CD4-positive, alpha-beta T cell treated with Interferon gamma for 1 hour (primary cell): ENCODE measurements around the gene TSC1.

ENCODE experiments used
- DNase-seq: peaks from one replicate; pipeline ENCODE4 v3.0.0-alpha.2; 2020

Gene TSC1

DNA sequence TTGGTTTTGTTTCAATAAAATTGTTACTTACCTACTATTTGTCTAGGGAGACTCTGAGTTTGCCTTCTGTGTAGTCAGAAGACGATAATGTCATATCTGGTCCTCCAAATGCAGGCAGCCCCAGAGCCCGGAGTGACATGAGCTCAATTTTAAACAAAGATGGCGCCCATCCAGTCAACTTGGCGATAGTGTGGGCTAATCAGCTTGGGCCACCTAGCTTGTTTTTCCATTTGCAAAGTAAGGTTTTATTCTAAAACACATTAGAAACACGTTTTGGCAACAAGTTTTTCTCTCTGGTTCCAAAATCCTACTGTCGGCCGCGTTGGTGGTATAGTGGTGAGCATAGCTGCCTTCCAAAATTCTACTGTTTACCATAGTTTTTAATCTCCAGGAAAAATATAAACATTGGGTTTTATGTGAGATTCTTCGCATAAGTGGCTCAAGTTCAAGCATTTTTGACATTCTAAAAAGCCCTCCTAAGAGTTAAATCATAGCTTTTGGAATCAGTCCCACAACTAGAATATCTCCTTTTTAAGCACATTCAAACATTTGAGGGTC lies 13.2 kb downstream of the TSC1 start:
- no peak for DNase-seq

GRCh38 chr9:132927704-132928103 lies 16.7 kb downstream of the TSC1 start:
- no peak for DNase-seq

DNA sequence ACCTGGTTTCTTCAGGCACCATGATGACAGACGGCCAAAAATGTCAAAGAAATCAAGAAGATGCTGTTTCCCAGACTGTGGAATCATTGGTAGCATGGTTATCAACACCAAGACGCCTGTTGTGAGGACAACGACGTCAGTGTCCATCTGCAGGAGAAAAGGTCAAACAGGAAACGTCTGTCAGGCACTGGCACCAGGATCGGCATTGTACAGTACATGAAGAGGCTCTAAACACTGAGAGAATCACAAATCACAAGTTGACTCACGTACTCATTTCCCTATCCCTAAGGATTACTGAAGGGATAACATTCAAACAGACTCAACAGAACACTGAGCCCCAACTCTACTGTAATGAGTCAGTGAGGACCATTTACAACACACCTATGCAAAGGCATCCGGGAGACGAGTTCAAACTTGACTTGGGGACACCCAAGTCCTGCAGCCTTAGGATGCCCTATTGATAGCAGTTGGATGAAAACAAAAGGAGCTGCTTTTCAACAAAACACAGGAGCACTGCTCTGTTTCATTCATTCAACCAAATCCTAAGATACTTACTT lies 21.0 kb downstream of the TSC1 start:
- DNase-seq: no peak

- no peak for DNase-seq
These were observed 24.7 kb downstream of the TSC1 start for GRCh38 chr9:132919614-132920268.

DNA sequence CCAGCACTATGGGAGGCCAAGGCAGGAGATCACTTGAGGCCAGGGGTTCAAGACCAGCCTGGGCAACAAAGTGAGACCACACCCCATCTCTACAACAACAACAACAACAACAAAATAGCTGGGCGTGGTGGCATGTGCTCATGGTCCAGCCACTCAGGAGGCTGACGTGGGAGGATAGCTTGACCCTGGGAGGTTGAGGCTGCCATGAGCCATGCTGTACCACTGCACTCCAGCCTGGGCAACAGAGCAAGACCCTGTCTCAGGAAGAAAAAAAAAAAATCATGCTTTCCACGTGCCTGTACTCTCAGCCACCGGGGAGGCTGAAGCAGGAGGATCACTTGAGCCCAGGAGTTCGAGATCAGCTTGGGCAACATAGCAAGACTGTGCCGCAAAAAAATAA lies 29.5 kb downstream of the TSC1 start:
- DNase-seq: no peak

DNA sequence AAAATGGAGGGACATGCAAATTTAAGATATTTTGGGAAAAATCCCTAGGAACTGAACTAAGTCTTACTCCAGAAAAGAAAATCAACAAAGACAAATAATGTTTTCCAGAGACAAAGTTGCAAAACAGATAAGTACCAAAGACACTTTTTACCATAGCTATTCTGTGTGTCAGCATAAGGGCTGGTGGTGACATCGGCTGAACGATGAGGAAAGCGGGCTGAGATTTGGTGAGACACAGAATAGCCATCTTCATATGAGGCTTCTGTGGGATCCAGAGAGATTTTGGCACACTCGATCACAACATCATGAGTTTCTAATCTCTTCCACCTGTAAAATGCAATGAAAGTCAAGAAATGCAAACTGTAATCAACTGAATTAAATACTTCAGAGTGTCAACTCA lies 32.3 kb downstream of the TSC1 start:
- no peak for DNase-seq

DNA sequence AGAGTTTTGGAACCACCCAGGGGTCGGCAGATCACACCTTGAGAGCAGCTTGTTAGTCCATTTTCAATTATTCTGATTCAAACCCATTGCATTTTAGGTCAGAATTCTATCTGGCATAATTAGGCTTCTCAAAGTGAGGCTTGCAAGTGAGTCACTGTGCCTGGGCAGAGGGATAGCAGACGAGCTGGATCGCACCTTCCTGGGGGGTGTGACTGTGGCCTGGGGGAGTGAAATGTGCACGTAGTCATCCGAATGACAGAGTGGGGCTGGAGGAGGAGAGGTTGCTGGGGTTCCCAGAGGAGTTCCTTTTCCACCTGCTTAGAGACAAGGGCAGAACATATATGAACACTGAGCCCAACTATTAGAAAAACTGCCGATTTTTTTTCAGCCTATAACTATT lies 34.0 kb downstream of the TSC1 start:
- no peak for DNase-seq

DNA sequence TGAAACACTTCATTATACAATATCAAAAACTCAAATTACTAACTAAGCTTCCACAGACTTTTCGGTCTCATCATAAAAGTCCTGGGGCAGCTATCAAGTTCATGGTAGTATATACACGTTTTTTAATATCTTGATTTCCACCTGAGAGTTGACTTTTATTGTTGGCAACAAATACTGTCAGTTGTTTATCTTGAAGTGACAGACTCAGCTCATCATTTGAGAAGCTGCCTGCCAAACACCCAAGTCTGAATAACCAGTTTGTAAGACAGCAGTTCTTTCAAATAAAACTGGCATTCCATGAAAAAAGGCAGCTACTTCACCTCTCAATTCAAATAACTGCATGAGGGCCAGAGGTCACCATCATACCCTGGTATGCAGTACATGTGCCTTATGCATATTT lies 35.1 kb downstream of the TSC1 start:
- no peak for DNase-seq

- DNase-seq: no peak
These were observed 35.8 kb downstream of the TSC1 start for GRCh38 chr9:132908635-132909034.

DNA sequence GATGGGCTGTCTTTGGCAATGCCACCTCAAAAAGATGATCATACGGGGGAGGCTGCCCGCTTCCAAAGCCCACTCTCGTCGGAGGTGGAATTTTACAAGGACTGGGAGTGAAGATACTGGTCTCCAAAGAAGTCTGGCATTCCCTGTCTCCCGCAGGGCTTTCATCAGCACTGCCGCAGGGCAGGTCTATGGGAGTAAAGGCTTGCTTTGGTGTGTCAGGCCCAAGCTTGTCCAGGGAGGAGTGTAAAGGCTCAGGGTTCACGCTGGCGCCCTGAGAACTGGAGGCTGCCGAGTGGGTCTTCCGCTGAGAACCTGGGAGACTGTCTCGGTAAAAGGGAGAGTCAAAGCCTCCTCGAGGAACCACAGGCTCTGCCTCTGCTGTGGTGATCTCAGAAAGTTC lies 38.7 kb downstream of the TSC1 start:
- no peak for DNase-seq

DNA sequence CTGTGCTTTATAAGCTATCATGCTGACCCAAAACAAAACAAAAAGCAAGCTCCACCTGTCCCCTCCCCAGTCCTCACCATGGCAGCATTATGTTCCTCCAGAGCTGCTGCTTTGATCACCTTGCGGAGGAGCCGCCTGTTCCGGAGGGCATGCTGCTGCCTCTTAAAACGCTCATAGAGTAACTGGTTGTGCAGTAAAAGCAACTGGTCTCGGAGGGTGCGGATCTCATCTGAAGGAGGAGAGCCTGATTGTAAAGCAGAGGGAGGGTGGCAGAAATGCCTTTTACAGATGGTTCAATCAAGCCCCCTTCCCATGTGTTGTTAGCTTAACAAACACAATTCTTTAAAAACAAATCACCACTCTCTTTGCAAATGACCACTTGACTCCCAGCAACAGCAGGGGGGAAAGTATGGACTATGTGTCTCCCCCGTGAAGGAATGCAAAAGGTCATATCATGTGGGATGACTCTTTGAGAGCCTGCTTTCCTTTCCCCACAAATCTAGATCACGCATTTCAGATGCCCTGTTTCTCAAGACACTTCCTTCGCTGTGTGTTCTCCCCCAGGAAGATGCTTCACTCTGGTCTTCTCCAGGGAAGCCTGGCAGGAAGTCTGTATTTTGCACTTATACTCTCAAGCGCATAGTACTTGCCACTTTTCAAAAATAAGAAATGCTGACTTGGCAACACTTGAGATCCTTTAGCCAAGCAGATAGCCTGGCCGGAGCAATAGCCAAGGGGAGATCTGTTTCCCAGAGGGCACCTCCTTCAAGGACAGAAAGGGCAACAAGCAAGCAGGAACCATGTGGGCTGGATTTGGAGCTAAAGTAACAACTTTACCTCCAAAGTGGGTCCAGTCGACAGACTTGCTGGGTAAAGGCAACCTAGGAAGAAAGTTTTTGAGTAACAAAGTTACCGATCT lies 40.6 kb downstream of the TSC1 start:
- no peak for DNase-seq

DNA sequence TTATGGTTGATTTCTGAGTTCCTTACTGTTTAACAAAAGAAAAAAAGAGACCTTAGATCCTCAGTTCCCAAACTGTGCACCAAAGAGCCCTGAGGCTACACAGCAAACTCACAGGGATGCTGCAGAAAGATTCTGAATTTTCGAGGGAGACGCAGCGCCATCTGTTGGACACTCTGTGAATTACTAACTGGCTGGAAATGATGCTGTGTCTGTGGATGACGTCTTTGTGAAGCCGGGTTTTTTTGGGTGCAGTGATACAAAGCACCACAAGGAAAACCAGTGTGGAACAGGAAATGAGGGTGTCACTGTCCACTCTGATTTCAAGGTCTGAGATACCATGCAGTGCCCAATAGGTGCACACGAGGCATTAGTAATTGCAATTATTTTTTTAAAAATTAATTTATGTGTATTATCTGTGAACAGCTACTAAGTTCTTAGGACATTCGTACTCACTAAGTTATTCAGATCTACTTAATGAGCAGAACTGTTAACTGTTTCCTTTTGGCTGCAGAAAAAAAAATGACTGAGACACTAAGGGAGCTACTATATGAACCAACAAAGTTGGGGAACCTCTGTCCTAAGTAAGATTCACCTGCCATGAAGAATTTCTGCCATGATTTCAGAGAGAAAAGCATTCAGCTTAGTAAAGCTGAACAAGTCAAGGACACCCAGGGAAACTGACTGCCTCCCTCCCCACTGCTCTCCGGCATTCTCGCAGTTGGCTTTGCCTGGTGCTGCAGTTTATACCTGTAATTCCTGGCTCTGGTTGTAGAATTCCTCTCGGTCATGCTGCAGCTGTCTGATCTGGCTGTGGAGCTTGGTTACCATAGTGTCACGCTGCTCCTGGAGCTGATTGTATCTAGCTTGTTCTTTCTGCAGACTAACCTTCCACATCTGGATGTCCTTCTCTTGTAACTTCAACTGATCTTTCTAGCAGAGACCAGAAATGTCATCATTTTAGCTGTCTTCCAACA lies 42.3 kb downstream of the TSC1 start:
- peak; percentile 76 for DNase-seq

DNA sequence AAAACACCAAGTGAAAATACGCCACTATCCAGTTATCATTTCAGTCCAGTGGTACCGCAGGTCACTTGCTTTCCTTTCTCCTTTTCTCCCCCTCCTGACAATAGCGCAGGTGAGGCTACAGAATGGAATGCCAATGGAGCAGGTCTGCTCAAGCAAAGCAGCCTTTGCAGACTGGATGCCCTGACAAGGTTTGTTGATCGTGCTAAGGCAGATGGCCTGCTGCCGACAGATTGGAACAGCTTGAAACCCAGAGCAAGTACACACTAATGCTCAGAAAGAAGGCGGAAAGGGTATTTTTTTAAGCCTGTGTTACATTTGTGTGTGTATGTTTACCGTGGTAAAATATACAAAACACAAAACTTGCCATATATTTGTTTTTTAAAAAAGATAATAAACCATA lies 46.4 kb downstream of the TSC1 start:
- DNase-seq: no peak

GRCh38 chr9:132896906-132897305 lies 47.5 kb downstream of the TSC1 start:
- no peak for DNase-seq

GRCh38 chr9:132896264-132896663 lies 48.2 kb downstream of the TSC1 start:
- no peak for DNase-seq

DNA sequence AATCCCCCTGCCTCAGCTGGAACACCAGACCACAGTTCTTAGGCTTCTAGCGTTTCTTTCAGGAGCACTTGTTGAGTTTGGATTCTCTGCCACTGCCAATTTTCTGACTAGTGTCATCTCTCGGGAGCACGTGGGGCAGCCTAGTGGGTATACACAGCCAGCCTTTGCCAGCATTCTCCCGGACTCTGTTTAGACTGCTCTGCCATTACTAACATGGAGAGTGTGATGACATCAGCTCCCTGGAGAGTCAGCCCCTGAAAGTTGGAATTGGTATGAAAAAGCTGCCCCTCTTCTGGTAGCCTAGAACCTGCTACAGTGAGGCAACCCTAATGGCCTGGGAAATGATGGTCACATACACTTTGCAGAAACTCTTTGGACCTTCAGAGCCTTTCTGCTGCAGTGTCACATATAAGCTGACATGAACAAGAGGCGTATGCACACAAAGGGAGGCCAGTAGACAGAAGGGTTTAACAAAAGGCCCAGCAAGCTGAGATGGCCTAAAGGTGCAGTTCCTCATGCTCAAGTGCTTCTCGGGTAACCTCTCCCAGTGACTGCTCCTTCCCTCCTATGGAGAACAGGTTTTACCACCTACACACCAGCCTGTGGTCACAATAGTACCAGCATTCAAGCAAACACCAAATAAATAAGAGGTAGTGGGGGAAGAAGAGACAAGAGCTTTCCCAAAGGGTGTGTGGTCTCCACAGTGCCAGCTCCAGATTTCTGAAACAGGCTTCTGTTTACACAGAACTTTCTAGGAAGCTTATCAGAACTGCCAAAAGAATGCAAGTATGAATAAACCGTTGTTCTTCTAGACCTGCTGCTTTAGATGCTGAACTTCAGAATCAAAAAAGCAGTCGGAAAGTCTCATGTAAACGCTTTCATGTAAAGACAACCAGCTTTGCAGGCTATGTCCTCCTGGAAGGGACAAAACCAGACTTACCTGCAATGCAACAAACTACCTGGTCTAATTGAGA lies 49.3 kb downstream of the TSC1 start:
- no peak for DNase-seq

GRCh38 chr9:132894346-132894745 lies 50.1 kb downstream of the TSC1 start:
- no peak for DNase-seq

GRCh38 chr9:132892400-132892799 lies 52.0 kb downstream of the TSC1 start:
- no peak for DNase-seq

DNA sequence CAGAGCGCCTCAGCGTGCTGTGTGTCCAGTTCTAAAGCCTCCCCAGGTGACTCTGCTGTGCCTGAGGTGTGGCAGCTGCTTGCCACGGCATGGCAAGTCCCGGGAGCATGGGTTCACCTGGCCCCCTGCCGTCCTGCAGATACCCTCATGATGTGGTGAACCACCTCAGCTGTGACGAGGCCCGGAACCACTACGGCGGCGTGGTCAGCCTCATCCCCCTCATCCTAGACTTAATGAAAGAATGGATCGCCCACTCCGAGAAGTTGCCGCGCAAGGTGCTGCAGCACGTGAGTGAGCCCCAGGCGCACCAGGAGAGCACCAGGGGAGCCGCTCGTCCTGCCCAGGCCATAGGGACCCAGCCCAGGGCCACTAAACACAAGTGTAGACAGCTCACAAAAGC lies 56.3 kb downstream of the TSC1 start:
- no peak for DNase-seq

GRCh38 chr9:132887181-132888120 lies 57.0 kb downstream of the TSC1 start:
- DNase-seq: no peak
